Smooth muscle cell (in vitro differentiated cells): Measurements from ENCODE around the gene TACC3. TPM values are rescaled to one million over a fixed set of nuclear protein-coding genes. Genes with fewer than 3 reads are reported as not detected.

Experiments used
- DNase-seq: peaks from one replicate; lab custom pipeline; 2025; ENCODE audit not compliant: unreplicated experiment; lab: John Stamatoyannopoulos, UW
- H2AFZ ChIP-seq: fragments of 200-600 bp; sonication (generic); 2 replicates; pipeline ENCODE4 v1.6.0; 2016; ENCODE audit warnings: antibody characterized with exemption, low read depth, mild to moderate bottlenecking
- H3F3A ChIP-seq: fragments of 200-600 bp; sonication (generic); 2 replicates; pipeline ENCODE4 v1.6.0; 2017; ENCODE audit warnings: antibody characterized with exemption, low read depth
- H3K27ac ChIP-seq: fragments of 200-600 bp; sonication (generic); 2 replicates; pipeline ENCODE4 v1.5.1; 2016; ENCODE audit warnings: low read depth, mild to moderate bottlenecking
- H3K27me3 ChIP-seq: fragments of 200-600 bp; sonication (generic); 2 replicates; pipeline ENCODE4 v1.6.1; 2016; ENCODE audit warnings: low read depth, mild to moderate bottlenecking
- H3K36me3 ChIP-seq: fragments of 200-600 bp; sonication (generic); 2 replicates; pipeline ENCODE4 v1.5.1; 2016; ENCODE audit warnings: low read depth
- H3K4me1 ChIP-seq: fragments of 200-600 bp; sonication (generic); 2 replicates; pipeline ENCODE4 v1.5.1; 2016; ENCODE audit warnings: low read depth
- H3K4me2 ChIP-seq: fragments of 200-600 bp; sonication (generic); 2 replicates; pipeline ENCODE4 v1.6.0; 2016; ENCODE audit warnings: mild to moderate bottlenecking
- H3K4me3 ChIP-seq: fragments of 200-600 bp; sonication (generic); 2 replicates; pipeline ENCODE4 v1.5.1; 2016; ENCODE audit warnings: mild to moderate bottlenecking
- H3K79me2 ChIP-seq: fragments of 200-600 bp; sonication (generic); 2 replicates; pipeline ENCODE4 v1.6.0; 2016; ENCODE audit warnings: low read depth, mild to moderate bottlenecking
- H3K9ac ChIP-seq: fragments of 200-600 bp; sonication (generic); 2 replicates; pipeline ENCODE4 v1.6.0; 2016; ENCODE audit warnings: low read depth
- H3K9me3 ChIP-seq: fragments of 200-600 bp; sonication (generic); replicated peaks from 2 replicates; pipeline ENCODE4 v1.5.1; 2016; ENCODE audit warnings: low read depth
- H4K20me1 ChIP-seq: fragments of 200-600 bp; sonication (generic); 2 replicates; pipeline ENCODE4 v1.6.0; 2016; ENCODE audit warnings: low read depth
- CTCF ChIP-seq: fragments of 200-600 bp; sonication (generic); IDR thresholded peaks from 2 replicates; pipeline ENCODE4 v1.5.1; 2017; ENCODE audit warnings: borderline replicate concordance, mild to moderate bottlenecking, antibody characterized with exemption; ENCODE audit not compliant: insufficient read depth, poor library complexity, severe bottlenecking
- whole genome bisulfite sequencing: methylation state at CpG from one replicate; pipeline ENCODE4 v1.1.7; 2016; ENCODE audit warnings: low lambda C conversion rate; 5-methylcytosine and 5-hydroxymethylcytosine counted together
- polyA plus RNA-seq: library from polyadenylated mRNA; unstranded; fragments of >200 nt; fragmentation: Nextera tagmentation; extraction: Ambion mirVana; gene quantifications from 2 replicates; pipeline ENCODE4 v1.2.1, GENCODE V29; 2016
- total RNA-seq: library from RNA; depleted of rRNA; stranded (reverse); fragments of >200 nt; gene quantifications from 2 replicates; pipeline ENCODE4 v1.2.3, GENCODE V29; 2014

TACC3 gene
- total and polyA plus RNA-seq, 2 experiments from 2014 or later: 12.5 to 19.4 TPM

- Histone ChIP-seq H4K20me1 (no peaks in the 10 kb centered on the region), H2AFZ (no peak overlapping the region), H3K4me2 (no peak overlapping the region), H3K36me3 (no peaks in the 10 kb centered on the region), H3K9ac (no peak overlapping the region), H3K9me3 (no peaks in the 10 kb centered on the region), H3K79me2 (no peaks in the 10 kb centered on the region), H3K27me3 (no peaks in the 10 kb centered on the region), H3K4me1 (peaks cover 3% of the 10 kb centered on the region), H3K4me3 (no peak overlapping the region), H3K27ac (no peak overlapping the region), H3F3A (peaks cover 8% of the 10 kb centered on the region)
- no peak for DNase-seq
- WGBS: 91% methylated on average over 5 of the region's 5 CpGs
- TF ChIP-seq CTCF: no peak
Measured at GRCh38 chr4:1678244-1678643, 43.1 kb upstream of the TACC3 start.

GRCh38 chr4:1682860-1683259 is 38.5 kb upstream of the TACC3 start:
- no peak for TF ChIP-seq CTCF
- no peaks in the 10 kb centered on the region for H3K27me3 ChIP-seq
- peak overlapping the region; percentile 82 for H3K4me2 ChIP-seq
- no peak overlapping the region for H2AFZ ChIP-seq
- peak overlapping the region; percentile 45 for H3K4me3 ChIP-seq
- H3F3A ChIP-seq: peaks cover 8% of the 10 kb centered on the region
- no peak overlapping the region for H3K9ac ChIP-seq
- no peaks in the 10 kb centered on the region for H3K79me2 ChIP-seq
- WGBS: 83% methylated on average over 13 of the region's 13 CpGs
- no peaks in the 10 kb centered on the region for H3K36me3 ChIP-seq
- H3K27ac ChIP-seq: peak overlapping the region; percentile 54
- peaks cover 3% of the 10 kb centered on the region for H3K4me1 ChIP-seq
- H3K9me3 ChIP-seq: no peaks in the 10 kb centered on the region
- no peaks in the 10 kb centered on the region for H4K20me1 ChIP-seq
- DNase-seq: no peak

- H3K27ac ChIP-seq: peak overlapping the region; percentile 54
- H3K36me3 ChIP-seq: no peaks in the 10 kb centered on the region
- H3K4me1 ChIP-seq: peaks cover 3% of the 10 kb centered on the region
- peak overlapping the region; percentile 5 for H3K9ac ChIP-seq
- 15% methylated on average over 13 of the region's 13 CpGs for WGBS
- H4K20me1 ChIP-seq: no peaks in the 10 kb centered on the region
- peak overlapping the region; percentile 45 for H3K4me3 ChIP-seq
- H2AFZ ChIP-seq: peak overlapping the region; percentile 64
- no peaks in the 10 kb centered on the region for H3K27me3 ChIP-seq
- H3K4me2 ChIP-seq: peak overlapping the region; percentile 82
- H3K79me2 ChIP-seq: no peaks in the 10 kb centered on the region
- H3K9me3 ChIP-seq: no peaks in the 10 kb centered on the region
- TF ChIP-seq CTCF: no peak
- peaks cover 8% of the 10 kb centered on the region for H3F3A ChIP-seq
- DNase-seq: no peak
Measured at GRCh38 chr4:1683261-1683735, 38.0 kb upstream of the TACC3 start.

GRCh38 chr4:1683736-1684505 is 37.4 kb upstream of the TACC3 start, which contains the start of gene FAM53A:
Gene FAM53A, minus strand, starts transcription at chr4:1684313. Its CDS starts 15,572 bp downstream, at chr4:1668741.
- 2% methylated on average over 62 of the region's 118 CpGs for WGBS
- Histone ChIP-seq H3K4me2 (peak within 1 kb of the TSS; percentile 82), H3K9ac (peak within 1 kb of the TSS; percentile 5), H3K27ac (peak within 1 kb of the TSS; percentile 54), H3K4me1 (peaks cover 3% of the 10 kb centered on the region), H3K79me2 (no peaks in the 10 kb centered on the region), H3K36me3 (no peaks in the 10 kb centered on the region), H4K20me1 (no peaks in the 10 kb centered on the region), H3K9me3 (no peaks in the 10 kb centered on the region), H3K27me3 (no peaks in the 10 kb centered on the region), H3K4me3 (peak within 1 kb of the TSS; percentile 45), H3F3A (peaks cover 8% of the 10 kb centered on the region), H2AFZ (peak within 1 kb of the TSS; percentile 64)
- no peak for TF ChIP-seq CTCF
- no peak for DNase-seq
